ENCODE results near the gene CRYZL1.

The CRYZL1 gene

GRCh38 chr21:33541756-33542639 is 99.5 kb downstream of the CRYZL1 start, which contains the start of gene GART:
Gene GART (minus strand): TSS chr21:33542117. CDS start chr21:33539315, 2,802 bp downstream.
- peak within 1 kb of the TSS; percentile 69 for H3K4me3 ChIP-seq (ENCODE audit: low read length)
- TF ChIP-seq CTCF (IDR thresholded peaks at IDR 0.05; ENCODE audit: insufficient read depth, low read depth, low read length, missing control alignments) = no peak
- DNase-seq (ENCODE audit: low read depth) = peak; percentile 86

GRCh38 chr21:33541105-33541711 is 100.3 kb downstream of the CRYZL1 start:
- no peak for TF ChIP-seq CTCF (IDR thresholded peaks at IDR 0.05; ENCODE audit: insufficient read depth, low read depth, low read length, missing control alignments)
- peak overlapping the region; percentile 69 for H3K4me3 ChIP-seq (ENCODE audit: low read length)
- peak; percentile 20 for DNase-seq (ENCODE audit: low read depth)

GRCh38 chr21:33540711-33541104 is 100.8 kb downstream of the CRYZL1 start:
- no peak for DNase-seq (ENCODE audit: low read depth)
- no peak for TF ChIP-seq CTCF (IDR thresholded peaks at IDR 0.05; ENCODE audit: insufficient read depth, low read depth, low read length, missing control alignments)
- peak overlapping the region; percentile 69 for H3K4me3 ChIP-seq (ENCODE audit: low read length)

GRCh38 chr21:33539616-33540015 is 101.9 kb downstream of the CRYZL1 start:
- TF ChIP-seq CTCF (IDR thresholded peaks at IDR 0.05; ENCODE audit: insufficient read depth, low read depth, low read length, missing control alignments) = no peak
- DNase-seq (ENCODE audit: low read depth) = peak; percentile 15
- no peak overlapping the region for H3K4me3 ChIP-seq (ENCODE audit: low read length)

All from epithelial cell of esophagus (primary cell).